ENCODE data around the gene TCN1.
"Not testable (repeated sequence)": the region's sequence is repeated elsewhere in the genome, so short reads cannot be mapped to it uniquely, and the experiment has no call there.

TCN1 gene

DNA sequence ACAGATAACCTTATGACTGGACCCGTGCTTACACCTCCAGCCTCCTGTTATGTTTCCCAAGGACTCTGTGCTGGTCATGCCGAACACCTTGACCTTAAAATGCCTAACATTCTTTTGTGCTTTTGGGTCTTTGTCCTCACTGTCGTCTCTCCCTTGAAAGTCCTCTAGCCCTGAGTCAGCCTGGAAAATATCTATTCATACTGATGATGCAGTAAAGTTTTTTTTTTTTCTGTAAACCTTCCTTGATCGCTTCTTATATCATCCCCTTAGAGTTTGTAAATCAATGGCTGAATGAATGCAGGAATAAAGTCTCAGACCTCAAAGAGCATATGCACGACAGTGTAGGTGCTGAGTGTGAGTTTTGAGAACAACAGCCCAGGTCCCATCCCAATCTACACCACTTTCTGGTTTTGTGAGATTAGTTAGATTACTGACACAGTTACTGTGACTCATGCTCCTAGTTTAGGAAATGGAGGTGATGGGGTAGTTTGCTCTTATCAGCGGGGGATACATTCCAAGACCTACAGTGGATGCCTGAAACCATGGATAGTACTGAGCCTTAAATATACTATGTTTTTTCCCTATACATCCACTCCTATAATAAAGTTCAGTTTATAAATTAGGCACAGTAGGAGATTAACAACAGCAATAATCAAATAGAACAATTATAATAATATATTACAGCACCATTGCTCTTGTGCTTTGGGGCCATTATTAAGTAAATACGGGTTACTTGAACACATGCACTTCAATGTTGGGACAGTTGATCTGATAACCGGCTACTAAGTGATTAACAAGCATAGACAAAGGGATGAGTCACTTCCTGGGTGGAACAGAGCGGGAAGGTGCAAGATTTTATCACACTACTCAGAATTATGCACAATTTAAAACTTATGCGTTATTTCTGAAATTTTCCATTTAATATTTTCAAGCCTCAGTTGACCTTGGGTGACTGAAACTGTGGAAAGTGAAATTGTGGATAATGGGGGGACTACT lies 8.6 kb downstream of the TCN1 start:
- TF ChIP-seq, protein P1, sequence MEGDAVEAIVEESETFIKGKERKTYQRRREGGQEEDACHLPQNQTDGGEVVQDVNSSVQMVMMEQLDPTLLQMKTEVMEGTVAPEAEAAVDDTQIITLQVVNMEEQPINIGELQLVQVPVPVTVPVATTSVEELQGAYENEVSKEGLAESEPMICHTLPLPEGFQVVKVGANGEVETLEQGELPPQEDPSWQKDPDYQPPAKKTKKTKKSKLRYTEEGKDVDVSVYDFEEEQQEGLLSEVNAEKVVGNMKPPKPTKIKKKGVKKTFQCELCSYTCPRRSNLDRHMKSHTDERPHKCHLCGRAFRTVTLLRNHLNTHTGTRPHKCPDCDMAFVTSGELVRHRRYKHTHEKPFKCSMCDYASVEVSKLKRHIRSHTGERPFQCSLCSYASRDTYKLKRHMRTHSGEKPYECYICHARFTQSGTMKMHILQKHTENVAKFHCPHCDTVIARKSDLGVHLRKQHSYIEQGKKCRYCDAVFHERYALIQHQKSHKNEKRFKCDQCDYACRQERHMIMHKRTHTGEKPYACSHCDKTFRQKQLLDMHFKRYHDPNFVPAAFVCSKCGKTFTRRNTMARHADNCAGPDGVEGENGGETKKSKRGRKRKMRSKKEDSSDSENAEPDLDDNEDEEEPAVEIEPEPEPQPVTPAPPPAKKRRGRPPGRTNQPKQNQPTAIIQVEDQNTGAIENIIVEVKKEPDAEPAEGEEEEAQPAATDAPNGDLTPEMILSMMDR (IDR thresholded peaks at IDR 0.05; ENCODE audit: borderline replicate concordance, insufficient read depth, low read depth, low read length), result no peak
- H3K4me3 ChIP-seq (ENCODE audit: low read depth, low read length), result no peak overlapping the region

DNA sequence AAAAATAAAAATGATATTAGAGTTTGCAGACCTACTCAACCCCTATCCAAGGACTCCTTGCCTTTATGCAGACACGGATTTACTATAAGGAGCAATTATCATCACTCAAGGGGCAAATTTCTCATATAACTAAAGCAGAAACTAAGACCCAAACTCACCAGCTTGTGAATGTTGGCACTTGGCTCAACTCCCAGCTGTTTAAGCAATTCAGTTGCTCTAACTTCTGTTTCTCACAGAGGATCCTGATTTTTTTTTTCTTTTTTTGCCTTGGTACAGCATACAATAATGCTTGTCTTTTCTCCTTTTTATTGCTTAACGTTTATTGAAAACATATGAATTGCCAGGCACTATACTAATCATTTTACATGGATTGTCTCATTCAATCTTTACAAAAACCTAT lies 11.4 kb downstream of the TCN1 start:
- no peak overlapping the region for H3K4me3 ChIP-seq (ENCODE audit: low read depth, low read length)
- TF ChIP-seq, protein P1 (IDR thresholded peaks at IDR 0.05; ENCODE audit: borderline replicate concordance, insufficient read depth, low read depth, low read length), result no peak

DNA sequence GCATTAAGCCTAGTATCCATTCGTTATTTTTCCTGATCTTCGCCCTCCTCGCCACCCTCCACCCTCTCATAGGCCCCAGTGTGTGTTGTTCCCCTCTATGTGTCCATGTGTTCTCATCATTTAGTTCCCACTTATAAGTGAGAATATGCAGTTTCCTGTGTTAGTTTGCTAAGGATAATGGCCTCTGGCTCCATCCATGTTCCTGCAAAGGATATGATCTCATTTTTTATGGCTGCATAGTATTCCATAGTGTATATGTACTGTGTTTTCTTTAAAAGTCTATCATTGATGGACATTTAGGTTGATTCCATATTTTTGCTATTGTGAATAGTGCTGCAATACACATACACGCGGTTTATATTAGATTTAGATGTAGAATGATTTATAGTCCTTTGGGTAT lies 14.9 kb downstream of the TCN1 start:
- not testable (repeated sequence) for H3K4me3 ChIP-seq (ENCODE audit: low read depth, low read length)

DNA sequence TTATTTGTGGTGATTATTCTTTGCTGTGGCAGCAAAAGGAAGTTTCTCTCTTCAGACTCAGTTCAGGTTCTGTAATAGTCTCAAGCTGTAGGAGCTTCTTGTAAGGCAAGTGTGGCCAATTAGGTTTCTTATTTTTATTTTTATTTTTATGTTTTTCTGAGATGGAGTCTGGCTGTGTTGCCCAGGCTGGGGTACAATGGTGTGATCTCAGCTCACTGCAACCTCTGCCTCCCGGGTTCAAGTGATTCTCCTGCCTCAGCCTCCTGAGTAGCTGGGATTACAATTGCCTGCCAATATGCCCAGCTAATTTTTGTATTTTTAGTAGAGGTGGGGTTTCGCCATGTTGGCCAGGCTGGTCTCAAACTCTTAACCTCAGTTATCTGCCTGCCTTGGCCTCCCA lies 16.7 kb downstream of the TCN1 start:
- H3K4me3 ChIP-seq (ENCODE audit: low read depth, low read length), result not testable (repeated sequence)

DNA sequence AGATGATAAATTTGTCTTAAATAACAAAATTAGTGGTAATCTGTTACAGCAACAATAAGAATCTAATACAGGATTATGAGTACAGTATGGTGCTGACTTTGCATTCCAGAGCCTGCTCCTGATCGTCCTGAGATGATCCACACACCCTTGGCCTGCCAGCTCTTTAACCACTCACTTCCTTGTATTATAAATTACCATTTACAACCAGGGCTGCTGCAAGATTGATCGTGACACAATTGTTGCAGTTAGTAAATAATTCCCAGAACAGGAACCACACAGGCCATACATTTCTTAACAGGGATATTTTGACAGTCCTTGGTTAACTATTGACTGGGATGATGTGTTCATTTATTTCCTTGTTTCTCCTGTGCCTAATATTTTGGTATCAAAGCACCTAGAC lies 17.2 kb downstream of the TCN1 start:
- no peak overlapping the region for H3K4me3 ChIP-seq (ENCODE audit: low read depth, low read length)
- TF ChIP-seq, protein P1 (IDR thresholded peaks at IDR 0.05; ENCODE audit: borderline replicate concordance, insufficient read depth, low read depth, low read length), result no peak

DNA sequence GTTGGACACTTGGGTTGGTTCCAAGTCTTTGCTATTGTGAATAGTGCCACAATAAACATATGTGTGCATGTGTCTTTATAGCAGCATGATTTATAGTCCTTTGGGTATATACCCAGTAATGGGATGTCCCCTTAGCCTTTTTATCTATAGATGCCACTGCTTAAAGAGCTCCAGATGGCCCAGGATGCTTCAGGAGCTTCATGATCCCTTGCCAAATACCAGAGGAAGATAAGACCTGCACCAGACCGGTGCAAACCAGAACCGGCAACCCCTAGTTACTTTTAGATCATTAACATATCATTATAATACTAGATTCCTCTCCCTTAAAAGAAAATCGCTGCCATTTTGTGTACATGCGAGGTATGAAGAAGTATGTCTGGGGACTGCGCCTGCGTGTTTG lies 17.8 kb downstream of the TCN1 start:
- not testable (repeated sequence) for H3K4me3 ChIP-seq (ENCODE audit: low read depth, low read length)

DNA sequence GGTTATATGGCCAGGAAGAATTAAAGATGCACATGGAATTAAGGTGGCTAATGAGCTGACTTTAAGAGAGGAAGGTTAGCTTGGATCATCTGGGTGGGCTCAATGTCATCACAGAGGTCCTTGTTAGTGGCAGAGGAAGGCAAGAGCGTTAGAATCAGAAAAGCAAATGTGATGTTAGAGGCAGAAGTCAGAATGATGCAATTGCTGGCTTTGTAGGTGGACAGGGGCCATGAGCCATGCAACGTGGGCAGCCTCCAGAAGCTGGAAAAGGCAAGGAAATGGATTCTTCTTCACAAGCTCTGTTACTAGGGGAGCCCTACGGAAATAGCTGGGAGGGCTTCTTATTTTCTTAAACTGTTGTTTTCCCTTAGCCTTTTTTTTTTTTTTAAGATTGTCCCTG lies 18.7 kb downstream of the TCN1 start:
- TF ChIP-seq, protein P1 (IDR thresholded peaks at IDR 0.05; ENCODE audit: borderline replicate concordance, insufficient read depth, low read depth, low read length), result no peak
- H3K4me3 ChIP-seq (ENCODE audit: low read depth, low read length), result no peak overlapping the region

DNA sequence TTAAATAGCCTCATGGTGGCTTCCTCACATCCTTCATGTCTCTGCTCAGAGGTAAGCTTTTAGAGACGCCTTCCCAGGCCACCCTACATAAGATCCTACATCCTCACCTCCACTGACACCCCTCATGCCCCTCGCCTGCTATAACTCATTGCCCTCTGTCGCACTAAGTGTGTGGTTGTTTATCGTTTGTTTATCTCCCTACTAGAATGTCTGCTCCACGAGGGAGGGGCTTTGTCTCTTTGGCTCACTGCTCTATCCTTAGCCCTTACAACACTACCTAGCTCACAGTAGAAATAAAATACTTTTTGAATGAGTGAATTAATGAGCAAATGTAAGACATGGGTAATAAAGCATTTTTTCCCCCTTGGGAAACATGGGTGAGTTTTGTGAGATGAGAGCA lies 19.7 kb downstream of the TCN1 start:
- TF ChIP-seq, protein P1 (IDR thresholded peaks at IDR 0.05; ENCODE audit: borderline replicate concordance, insufficient read depth, low read depth, low read length), result no peak
- H3K4me3 ChIP-seq (ENCODE audit: low read depth, low read length), result no peak overlapping the region

DNA sequence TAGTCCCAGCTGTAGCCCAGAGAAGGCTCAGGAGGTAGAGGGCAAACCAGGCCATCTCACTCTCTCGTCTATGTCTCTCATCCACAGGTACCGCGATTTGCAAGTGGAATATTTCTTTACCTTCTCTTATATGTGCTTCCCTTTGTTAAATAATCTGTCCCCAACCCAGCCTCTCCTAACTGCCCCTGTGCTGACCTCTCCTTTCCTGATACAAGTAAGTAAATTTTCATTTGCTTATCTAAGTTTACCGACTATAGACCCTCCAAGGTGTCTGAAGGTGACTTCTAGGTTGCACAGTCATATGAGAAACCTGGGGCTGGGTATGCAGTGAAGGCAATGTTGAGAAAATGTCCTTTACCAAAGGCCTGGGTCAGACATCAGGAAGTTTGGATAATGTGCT lies 20.9 kb downstream of the TCN1 start, which contains the start of gene CBLIF:
Gene CBLIF (minus strand): TSS at position 101 of the 400 bp plus-strand sequence. CDS start 46 bp downstream, at position 55.
- H3K4me3 ChIP-seq (ENCODE audit: low read depth, low read length), result no peak within 1 kb of the TSS

More for the DNA sequence above, 20.9 kb downstream of the TCN1 start, which contains the start of gene CBLIF:
- TF ChIP-seq, protein P1 (IDR thresholded peaks at IDR 0.05; ENCODE audit: borderline replicate concordance, insufficient read depth, low read depth, low read length), result no peak

Measured in GM12875 (cell line).